Neural cell (in vitro differentiated cells): ENCODE measurements around the gene TENM3. TPM values are rescaled to one million over a fixed set of nuclear protein-coding genes. Genes with fewer than 3 reads are reported as not detected.
A peak's percentile ranks its signal among the peaks of the same experiment; 100 is the strongest.

Source experiments
- H2AFZ ChIP-seq: fragments of 200-600, 300-800 bp; sonication (generic), shearing (Covaris generic); 2 replicates; pipeline ENCODE4 v1.6.0; 2014; ENCODE audit warnings: low read depth, mild to moderate bottlenecking, antibody characterized with exemption, low read length, moderate library complexity
- H3F3A ChIP-seq: fragments of 200-600 bp; shearing (Covaris generic); 2 replicates; pipeline ENCODE4 v1.6.1; 2016; ENCODE audit warnings: mild to moderate bottlenecking, moderate library complexity, mixed read lengths, antibody characterized with exemption, low read length; ENCODE audit not compliant: insufficient read depth, poor library complexity, severe bottlenecking
- H3K27ac ChIP-seq: fragments of 200-600, 300-800 bp; sonication (generic), shearing (Covaris generic); 2 replicates; pipeline ENCODE4 v1.5.1; 2014; ENCODE audit warnings: mild to moderate bottlenecking, low read length, moderate library complexity
- H3K27me3 ChIP-seq: fragments of 300-800, 200-600 bp; sonication (generic), shearing (Covaris generic); 2 replicates; pipeline ENCODE4 v1.6.0; 2014; ENCODE audit warnings: mild to moderate bottlenecking, low read depth, low read length, moderate library complexity; ENCODE audit not compliant: insufficient read depth
- H3K36me3 ChIP-seq: fragments of 300-800, 200-600 bp; sonication (generic), shearing (Covaris generic); 2 replicates; pipeline ENCODE4 v1.5.1; 2014; ENCODE audit warnings: mild to moderate bottlenecking, antibody characterized with exemption, low read length, moderate library complexity; ENCODE audit not compliant: insufficient read depth
- H3K4me2 ChIP-seq: fragments of 300-800, 200-600 bp; sonication (generic), shearing (Covaris generic); 2 replicates; pipeline ENCODE4 v1.6.0; 2014; ENCODE audit warnings: mild to moderate bottlenecking, low read length
- H3K4me3 ChIP-seq: fragments of 300-800, 200-600 bp; sonication (generic), shearing (Covaris generic); 2 replicates; pipeline ENCODE4 v1.5.1; 2014; ENCODE audit warnings: mild to moderate bottlenecking, low read length, moderate library complexity
- H3K79me2 ChIP-seq: fragments of 200-600 bp; shearing (Covaris generic); replicated peaks from 2 replicates; pipeline ENCODE4 v1.6.0; 2014; ENCODE audit warnings: mild to moderate bottlenecking, low read length, moderate library complexity; ENCODE audit not compliant: insufficient read depth
- H3K9ac ChIP-seq: fragments of 300-800, 200-600 bp; sonication (generic), shearing (Covaris generic); 2 replicates; pipeline ENCODE4 v1.6.1; 2016; ENCODE audit warnings: mild to moderate bottlenecking, low read length, mixed read lengths
- H3K9me2 ChIP-seq: fragments of 200-600 bp; shearing (Covaris generic); 2 replicates; pipeline ENCODE4 v1.6.1; 2016; ENCODE audit warnings: mild to moderate bottlenecking, low read length, mixed read lengths; ENCODE audit not compliant: insufficient read depth
- H3K9me3 ChIP-seq: fragments of 200-600, 300-800 bp; sonication (generic), shearing (Covaris generic); 2 replicates; pipeline ENCODE4 v1.6.1; 2016; ENCODE audit warnings: mild to moderate bottlenecking, mixed run types, low read length, moderate library complexity, mixed read lengths
- H4K20me1 ChIP-seq: fragments of 200-600 bp; shearing (Covaris generic); 2 replicates; pipeline ENCODE4 v1.6.1; 2016; ENCODE audit warnings: mild to moderate bottlenecking, mixed run types; ENCODE audit not compliant: insufficient read depth
- EP300 ChIP-seq: fragments of 450-650 bp; conservative IDR thresholded peaks from 2 replicates; pipeline ENCODE4 v1.6.1; 2014; ENCODE audit warnings: antibody characterized with exemption, mild to moderate bottlenecking, moderate library complexity; ENCODE audit not compliant: poor library complexity, severe bottlenecking
- EZH2 ChIP-seq: fragments of 200-600, 300-800 bp; shearing (Covaris generic), sonication (generic); IDR thresholded peaks from 2 replicates; pipeline ENCODE4 v1.6.1; 2014; ENCODE audit warnings: antibody characterized with exemption, low read length, borderline replicate concordance, mild to moderate bottlenecking; ENCODE audit not compliant: insufficient read depth, poor library complexity, severe bottlenecking
- MXI1 ChIP-seq: fragments of 450-650 bp; conservative IDR thresholded peaks from 2 replicates; pipeline ENCODE4 v1.6.1; 2014; ENCODE audit warnings: antibody characterized with exemption, mild to moderate bottlenecking; ENCODE audit not compliant: poor library complexity, severe bottlenecking
- POLR2AphosphoS5 ChIP-seq: IDR thresholded peaks from 2 replicates; pipeline ENCODE4 v1.6.1; 2012
- RAD21 ChIP-seq: fragments of 450-650 bp; conservative IDR thresholded peaks from 2 replicates; pipeline ENCODE4 v1.6.1; 2014; ENCODE audit warnings: antibody characterized with exemption, mild to moderate bottlenecking, moderate library complexity
- SMC3 ChIP-seq: fragments of 450-650 bp; conservative IDR thresholded peaks from 2 replicates; pipeline ENCODE4 v1.6.1; 2014; ENCODE audit warnings: antibody characterized with exemption, mild to moderate bottlenecking, moderate library complexity; ENCODE audit not compliant: poor library complexity
- TAF1 ChIP-seq: IDR thresholded peaks from 2 replicates; pipeline ENCODE4 v1.6.1; 2012; ENCODE audit warnings: low read depth
- polyA plus RNA-seq: library from polyadenylated mRNA; depleted of rRNA; stranded (reverse); fragments of >200 nt; gene quantifications from 2 replicates; pipeline ENCODE4 v1.2.3, GENCODE V29; 2014
- TF ChIP-seq, protein P1 (sequence below): IDR thresholded peaks from 2 replicates; pipeline ENCODE4 v1.6.1; 2012; ENCODE audit warnings: borderline replicate concordance
- TF ChIP-seq, protein P2 (sequence below): fragments of 450-650 bp; IDR thresholded peaks from 2 replicates; pipeline ENCODE4 v1.5.1; 2014; ENCODE audit warnings: antibody characterized with exemption, mild to moderate bottlenecking, moderate library complexity; ENCODE audit not compliant: poor library complexity, severe bottlenecking

TENM3 gene
- polyA plus RNA-seq, 1 donor from 2014 or later: 7.3 TPM

DNA sequence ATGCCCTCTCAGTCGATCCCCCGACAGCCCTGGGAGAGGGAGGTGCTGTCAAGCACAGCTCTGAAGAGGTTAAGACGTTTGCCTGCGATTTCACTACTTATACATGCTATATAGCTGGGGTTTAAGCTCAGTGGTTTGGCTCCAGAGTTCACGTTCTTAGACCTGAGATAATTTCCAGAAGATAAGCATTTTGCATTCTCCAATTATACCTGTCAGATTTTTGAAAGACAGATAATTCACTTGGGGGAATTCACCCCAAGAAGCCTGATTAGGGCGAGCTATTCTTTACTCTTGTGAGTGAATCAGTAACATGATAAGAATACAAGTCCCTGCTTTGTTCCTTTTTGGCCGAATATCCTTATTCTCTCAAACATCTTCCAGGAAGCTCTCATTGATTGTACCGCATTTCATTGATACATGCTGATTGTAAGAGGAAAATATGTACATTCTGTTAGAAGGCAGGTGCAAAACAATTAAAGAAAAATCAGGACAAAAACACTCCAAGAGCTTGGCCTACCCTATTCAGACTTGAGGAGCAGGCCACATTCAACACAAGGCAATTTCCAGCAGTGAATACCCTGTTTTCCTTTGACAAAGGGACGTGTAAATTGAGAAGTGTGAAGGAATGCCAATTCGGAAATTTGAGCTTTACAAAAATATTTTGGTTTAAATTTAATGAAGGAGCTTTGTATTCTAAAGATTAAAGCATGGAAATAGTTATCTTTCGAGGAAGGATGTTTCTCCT is 30.2 kb downstream of the TENM3 start:
- no peak overlapping the region for H3K4me2 ChIP-seq

DNA sequence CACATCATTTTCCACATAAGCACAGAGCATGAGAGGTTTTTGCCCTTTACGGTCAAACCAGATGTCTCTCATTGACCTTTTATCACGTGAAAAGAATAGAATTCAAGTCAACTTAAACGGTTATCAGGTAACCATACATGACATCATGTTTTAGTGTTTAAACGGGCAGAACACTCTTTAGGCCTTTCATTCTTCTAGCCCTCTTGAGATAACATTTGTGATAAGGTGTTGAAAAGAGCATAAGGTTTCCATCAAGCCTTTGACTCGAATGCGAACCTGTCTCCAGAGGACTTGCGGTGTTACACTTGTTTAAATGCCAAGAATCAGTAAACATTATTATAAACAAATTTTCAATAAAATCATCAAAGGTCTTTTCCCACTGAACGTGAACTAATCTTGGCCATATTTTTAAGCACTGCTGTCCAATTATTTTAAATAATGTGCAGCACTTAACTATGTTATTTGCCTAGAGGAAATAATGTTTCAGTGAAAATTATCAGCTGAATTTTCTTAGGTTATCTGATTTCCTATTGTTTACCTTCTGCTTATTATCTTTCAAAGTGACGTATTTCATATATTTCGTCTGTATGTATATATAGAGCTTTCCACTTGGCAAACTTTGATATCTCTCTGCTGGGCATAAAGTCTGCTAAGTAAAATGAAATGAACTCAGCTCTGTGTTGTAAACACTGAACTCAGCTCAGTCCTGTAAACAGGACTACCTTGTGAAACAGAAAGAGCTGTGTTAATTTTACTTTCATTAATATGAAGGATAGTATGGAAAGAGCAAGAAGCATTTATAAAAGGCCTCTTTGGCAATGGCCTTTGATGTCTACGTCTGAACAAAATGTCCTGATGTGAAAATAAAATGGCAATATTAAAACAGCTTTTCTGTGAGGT is 33.3 kb downstream of the TENM3 start:
- Histone ChIP-seq H3K4me2 (no peak overlapping the region), H3K4me3 (no peak overlapping the region), H3K27ac (no peak overlapping the region), H3K79me2 (no peaks in the 10 kb centered on the region), H2AFZ (no peak overlapping the region), H3K9me2 (no peaks in the 10 kb centered on the region), H3K36me3 (no peaks in the 10 kb centered on the region), H3K9me3 (no peaks in the 10 kb centered on the region), H3K27me3 (no peaks in the 10 kb centered on the region), H3F3A (no peaks in the 10 kb centered on the region), H4K20me1 (no peaks in the 10 kb centered on the region), H3K9ac (no peak overlapping the region)
- TF ChIP-seq EP300: no peak
- no peak for TF ChIP-seq SMC3
- no peak for TF ChIP-seq EZH2
- TF ChIP-seq RAD21: no peak
- TF ChIP-seq POLR2AphosphoS5: no peak
- no peak for TF ChIP-seq MXI1
- TF ChIP-seq TAF1: no peak
- TF ChIP-seq, protein P1, sequence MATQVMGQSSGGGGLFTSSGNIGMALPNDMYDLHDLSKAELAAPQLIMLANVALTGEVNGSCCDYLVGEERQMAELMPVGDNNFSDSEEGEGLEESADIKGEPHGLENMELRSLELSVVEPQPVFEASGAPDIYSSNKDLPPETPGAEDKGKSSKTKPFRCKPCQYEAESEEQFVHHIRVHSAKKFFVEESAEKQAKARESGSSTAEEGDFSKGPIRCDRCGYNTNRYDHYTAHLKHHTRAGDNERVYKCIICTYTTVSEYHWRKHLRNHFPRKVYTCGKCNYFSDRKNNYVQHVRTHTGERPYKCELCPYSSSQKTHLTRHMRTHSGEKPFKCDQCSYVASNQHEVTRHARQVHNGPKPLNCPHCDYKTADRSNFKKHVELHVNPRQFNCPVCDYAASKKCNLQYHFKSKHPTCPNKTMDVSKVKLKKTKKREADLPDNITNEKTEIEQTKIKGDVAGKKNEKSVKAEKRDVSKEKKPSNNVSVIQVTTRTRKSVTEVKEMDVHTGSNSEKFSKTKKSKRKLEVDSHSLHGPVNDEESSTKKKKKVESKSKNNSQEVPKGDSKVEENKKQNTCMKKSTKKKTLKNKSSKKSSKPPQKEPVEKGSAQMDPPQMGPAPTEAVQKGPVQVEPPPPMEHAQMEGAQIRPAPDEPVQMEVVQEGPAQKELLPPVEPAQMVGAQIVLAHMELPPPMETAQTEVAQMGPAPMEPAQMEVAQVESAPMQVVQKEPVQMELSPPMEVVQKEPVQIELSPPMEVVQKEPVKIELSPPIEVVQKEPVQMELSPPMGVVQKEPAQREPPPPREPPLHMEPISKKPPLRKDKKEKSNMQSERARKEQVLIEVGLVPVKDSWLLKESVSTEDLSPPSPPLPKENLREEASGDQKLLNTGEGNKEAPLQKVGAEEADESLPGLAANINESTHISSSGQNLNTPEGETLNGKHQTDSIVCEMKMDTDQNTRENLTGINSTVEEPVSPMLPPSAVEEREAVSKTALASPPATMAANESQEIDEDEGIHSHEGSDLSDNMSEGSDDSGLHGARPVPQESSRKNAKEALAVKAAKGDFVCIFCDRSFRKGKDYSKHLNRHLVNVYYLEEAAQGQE: no peak

More for the DNA sequence above, 30.2 kb downstream of the TENM3 start:
- Histone ChIP-seq H3K36me3 (no peaks in the 10 kb centered on the region), H3F3A (no peaks in the 10 kb centered on the region), H3K79me2 (no peaks in the 10 kb centered on the region), H3K27ac (peak overlapping the region; percentile 75), H4K20me1 (no peaks in the 10 kb centered on the region), H3K9me2 (no peaks in the 10 kb centered on the region), H3K4me3 (peak overlapping the region; percentile 16), H3K9me3 (no peaks in the 10 kb centered on the region), H3K9ac (no peak overlapping the region), H3K27me3 (no peaks in the 10 kb centered on the region), H2AFZ (no peak overlapping the region)
- TF ChIP-seq EP300 (peak; percentile 59), TAF1 (no peak), MXI1 (no peak), SMC3 (no peak), POLR2AphosphoS5 (peak; percentile 16)
- TF ChIP-seq, protein P1: no peak
- TF ChIP-seq, protein P2, sequence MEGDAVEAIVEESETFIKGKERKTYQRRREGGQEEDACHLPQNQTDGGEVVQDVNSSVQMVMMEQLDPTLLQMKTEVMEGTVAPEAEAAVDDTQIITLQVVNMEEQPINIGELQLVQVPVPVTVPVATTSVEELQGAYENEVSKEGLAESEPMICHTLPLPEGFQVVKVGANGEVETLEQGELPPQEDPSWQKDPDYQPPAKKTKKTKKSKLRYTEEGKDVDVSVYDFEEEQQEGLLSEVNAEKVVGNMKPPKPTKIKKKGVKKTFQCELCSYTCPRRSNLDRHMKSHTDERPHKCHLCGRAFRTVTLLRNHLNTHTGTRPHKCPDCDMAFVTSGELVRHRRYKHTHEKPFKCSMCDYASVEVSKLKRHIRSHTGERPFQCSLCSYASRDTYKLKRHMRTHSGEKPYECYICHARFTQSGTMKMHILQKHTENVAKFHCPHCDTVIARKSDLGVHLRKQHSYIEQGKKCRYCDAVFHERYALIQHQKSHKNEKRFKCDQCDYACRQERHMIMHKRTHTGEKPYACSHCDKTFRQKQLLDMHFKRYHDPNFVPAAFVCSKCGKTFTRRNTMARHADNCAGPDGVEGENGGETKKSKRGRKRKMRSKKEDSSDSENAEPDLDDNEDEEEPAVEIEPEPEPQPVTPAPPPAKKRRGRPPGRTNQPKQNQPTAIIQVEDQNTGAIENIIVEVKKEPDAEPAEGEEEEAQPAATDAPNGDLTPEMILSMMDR: no peak
